ENCODE measurements around the gene MLC1.

Gene MLC1

GRCh38 chr22:50027639-50028537 is 57.3 kb downstream of the MLC1 start:
- H3K79me2 ChIP-seq (ENCODE audit: insufficient read depth, low read length) = no peaks in the 10 kb centered on the region
- no peak overlapping the region for H2AFZ ChIP-seq (ENCODE audit: low read length)
- no peaks in the 10 kb centered on the region for H3F3A ChIP-seq (ENCODE audit: low read depth)
- no peak for TF ChIP-seq CTCF (conservative IDR thresholded peaks at IDR 0.05; ENCODE audit: low read length)
- no peak for TF ChIP-seq EZH2phosphoT487 (IDR thresholded peaks at IDR 0.05; ENCODE audit: borderline replicate concordance)
- no peaks in the 10 kb centered on the region for H3K9me3 ChIP-seq (ENCODE audit: insufficient read depth, low read depth, low read length)
- no peaks in the 10 kb centered on the region for H3K36me3 ChIP-seq (ENCODE audit: insufficient read depth, low read length)
- no peak overlapping the region for H3K4me3 ChIP-seq (ENCODE audit: low read length, poor library complexity, severe bottlenecking)
- H3K27me3 ChIP-seq (ENCODE audit: insufficient read depth, low read length, poor library complexity, severe bottlenecking) = no peaks in the 10 kb centered on the region
- no peak overlapping the region for H3K9ac ChIP-seq (ENCODE audit: low read depth, low read length, poor library complexity, severe bottlenecking)
- no peaks in the 10 kb centered on the region for H4K20me1 ChIP-seq (ENCODE audit: insufficient read depth, low read length, poor library complexity, severe bottlenecking)
- H3K9me2 ChIP-seq (replicated peaks; ENCODE audit: low read depth, low read length) = no peaks in the 10 kb centered on the region
- H3K4me2 ChIP-seq (ENCODE audit: low read depth, low read length, poor library complexity, severe bottlenecking) = no peak overlapping the region
- H3K4me1 ChIP-seq (ENCODE audit: insufficient read depth, low read length, poor library complexity, severe bottlenecking) = no peaks in the 10 kb centered on the region

- no peaks in the 10 kb centered on the region for H3K27me3 ChIP-seq (ENCODE audit: insufficient read depth, low read length, poor library complexity, severe bottlenecking)
These were observed 59.2 kb downstream of the MLC1 start for GRCh38 chr22:50025993-50026392.

GRCh38 chr22:50022171-50022819 is 62.9 kb downstream of the MLC1 start:
- no peaks in the 10 kb centered on the region for H3K79me2 ChIP-seq (ENCODE audit: insufficient read depth, low read length)
- H3K27me3 ChIP-seq (ENCODE audit: insufficient read depth, low read length, poor library complexity, severe bottlenecking) = no peaks in the 10 kb centered on the region
- no peaks in the 10 kb centered on the region for H3K36me3 ChIP-seq (ENCODE audit: insufficient read depth, low read length)
- H3K4me3 ChIP-seq (ENCODE audit: low read length, poor library complexity, severe bottlenecking) = no peak overlapping the region
- no peak overlapping the region for H3K4me2 ChIP-seq (ENCODE audit: low read depth, low read length, poor library complexity, severe bottlenecking)
- TF ChIP-seq EZH2phosphoT487 (IDR thresholded peaks at IDR 0.05; ENCODE audit: borderline replicate concordance) (no peak), CTCF (conservative IDR thresholded peaks at IDR 0.05; ENCODE audit: low read length) (no peak)
- no peaks in the 10 kb centered on the region for H3K9me2 ChIP-seq (replicated peaks; ENCODE audit: low read depth, low read length)
- no peak overlapping the region for H3K9ac ChIP-seq (ENCODE audit: low read depth, low read length, poor library complexity, severe bottlenecking)
- no peaks in the 10 kb centered on the region for H4K20me1 ChIP-seq (ENCODE audit: insufficient read depth, low read length, poor library complexity, severe bottlenecking)
- H2AFZ ChIP-seq (ENCODE audit: low read length) = no peak overlapping the region
- no peaks in the 10 kb centered on the region; the same call in 1 of the 2 replicates for H3F3A ChIP-seq (ENCODE audit: low read depth)
- no peaks in the 10 kb centered on the region for H3K9me3 ChIP-seq (ENCODE audit: insufficient read depth, low read depth, low read length)
- H3K4me1 ChIP-seq (ENCODE audit: insufficient read depth, low read length, poor library complexity, severe bottlenecking) = peaks cover 9% of the 10 kb centered on the region

More at GRCh38 chr22:50025993-50026392, 59.2 kb downstream of the MLC1 start:
- Histone ChIP-seq H3K4me2 (ENCODE audit: low read depth, low read length, poor library complexity, severe bottlenecking) (no peak overlapping the region), H3K9me3 (ENCODE audit: insufficient read depth, low read depth, low read length) (no peaks in the 10 kb centered on the region), H4K20me1 (ENCODE audit: insufficient read depth, low read length, poor library complexity, severe bottlenecking) (no peaks in the 10 kb centered on the region), H3K36me3 (ENCODE audit: insufficient read depth, low read length) (no peaks in the 10 kb centered on the region), H2AFZ (ENCODE audit: low read length) (no peak overlapping the region), H3K9me2 (replicated peaks; ENCODE audit: low read depth, low read length) (no peaks in the 10 kb centered on the region), H3K4me1 (ENCODE audit: insufficient read depth, low read length, poor library complexity, severe bottlenecking) (no peaks in the 10 kb centered on the region), H3K4me3 (ENCODE audit: low read length, poor library complexity, severe bottlenecking) (no peak overlapping the region), H3K9ac (ENCODE audit: low read depth, low read length, poor library complexity, severe bottlenecking) (no peak overlapping the region), H3F3A (ENCODE audit: low read depth) (no peaks in the 10 kb centered on the region), H3K79me2 (ENCODE audit: insufficient read depth, low read length) (no peaks in the 10 kb centered on the region)
- no peak for TF ChIP-seq CTCF (conservative IDR thresholded peaks at IDR 0.05; ENCODE audit: low read length)
- no peak for TF ChIP-seq EZH2phosphoT487 (IDR thresholded peaks at IDR 0.05; ENCODE audit: borderline replicate concordance)
